KMS-11 (cell line): Measurements from ENCODE around the gene MPHOSPH8.

Source experiments
- H2AFZ ChIP-seq: fragments of 200-600 bp; sonication (generic); 2 replicates; pipeline ENCODE4 v1.6.1; 2016; ENCODE audit warnings: antibody characterized with exemption, mixed run types, low read depth
- H3K27ac ChIP-seq: fragments of 200-600 bp; sonication (generic); 2 replicates; pipeline ENCODE4 v1.6.1; 2016; ENCODE audit warnings: mild to moderate bottlenecking, mixed run types
- H3K27me3 ChIP-seq: fragments of 200-600 bp; sonication (generic); 2 replicates; pipeline ENCODE4 v1.6.1; 2017; ENCODE audit warnings: mild to moderate bottlenecking, low read depth, mixed run types, moderate library complexity; ENCODE audit not compliant: insufficient read depth
- H3K36me3 ChIP-seq: fragments of 200-600 bp; sonication (generic); 2 replicates; pipeline ENCODE4 v1.6.1; 2017; ENCODE audit warnings: mild to moderate bottlenecking, mixed run types; ENCODE audit not compliant: insufficient read depth
- H3K4me1 ChIP-seq: fragments of 200-600 bp; sonication (generic); 2 replicates; pipeline ENCODE4 v1.6.1; 2016; ENCODE audit warnings: mild to moderate bottlenecking, low read depth, mixed run types; ENCODE audit not compliant: poor library complexity, severe bottlenecking
- H3K4me2 ChIP-seq: fragments of 200-600 bp; sonication (generic); 2 replicates; pipeline ENCODE4 v1.7.0; 2016; ENCODE audit warnings: mild to moderate bottlenecking, mixed run types
- H3K4me3 ChIP-seq: fragments of 200-600 bp; sonication (generic); IDR thresholded peaks from 2 replicates; pipeline ENCODE4 v1.6.1; 2017; ENCODE audit warnings: low read depth, low read length, mixed read lengths; ENCODE audit not compliant: insufficient read depth
- H3K79me2 ChIP-seq: fragments of 200-600 bp; sonication (generic); 2 replicates; pipeline ENCODE4 v1.6.1; 2016; ENCODE audit warnings: low read depth, mixed run types; ENCODE audit not compliant: insufficient read depth
- H3K9ac ChIP-seq: fragments of 200-600 bp; sonication (generic); 2 replicates; pipeline ENCODE4 v1.6.1; 2016; ENCODE audit warnings: mild to moderate bottlenecking, mixed run types
- H4K20me1 ChIP-seq: fragments of 200-600 bp; sonication (generic); 2 replicates; pipeline ENCODE4 v1.6.1; 2016; ENCODE audit warnings: mild to moderate bottlenecking, mixed run types; ENCODE audit not compliant: insufficient read depth
- TF ChIP-seq, protein P1 (sequence below): fragments of 200-600 bp; sonication (generic); conservative IDR thresholded peaks from 2 replicates; pipeline ENCODE4 v1.6.1; 2017; ENCODE audit warnings: low read depth, mild to moderate bottlenecking, antibody characterized with exemption, low read length, moderate library complexity, mixed read lengths

Gene MPHOSPH8

DNA sequence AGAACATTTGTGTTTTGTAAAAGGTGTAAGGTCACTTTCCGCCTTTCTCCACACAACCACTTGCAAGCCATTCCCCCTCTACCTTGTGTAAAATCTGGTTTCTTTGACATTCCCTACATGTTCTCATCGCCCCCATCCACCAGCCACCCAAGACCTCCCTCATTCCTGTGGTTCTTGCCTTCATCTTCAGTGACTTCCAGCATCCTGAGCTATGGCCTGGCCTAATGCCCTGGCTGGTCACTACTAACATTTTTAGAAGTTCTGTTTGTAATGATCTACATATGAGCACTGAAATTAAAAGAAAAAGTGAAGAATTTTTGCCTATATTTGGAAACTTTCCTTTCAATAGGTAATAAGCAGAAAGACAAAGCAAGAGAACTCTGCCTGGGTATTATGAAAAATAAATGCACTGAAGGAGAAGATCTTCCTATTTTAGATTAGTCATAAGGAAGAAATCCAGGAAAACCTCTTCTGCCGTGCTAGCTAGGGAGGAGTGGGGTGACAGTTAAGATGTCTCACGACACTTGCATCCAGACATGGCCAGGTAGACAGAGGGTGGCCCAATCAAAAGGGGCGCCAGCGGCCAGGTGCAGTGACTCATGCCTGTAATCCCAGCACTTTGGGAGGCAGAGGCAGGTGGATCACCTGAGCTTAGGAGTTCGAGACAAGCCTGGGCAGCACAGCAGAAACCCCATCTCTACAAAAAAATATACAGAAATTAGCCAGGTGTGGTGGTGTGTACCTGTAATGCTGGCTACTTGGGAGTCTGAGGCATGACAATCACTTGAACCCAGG, 28.1 kb upstream of the MPHOSPH8 start:
- no peaks in the 10 kb centered on the region for H3K79me2 ChIP-seq
- no peak overlapping the region for H2AFZ ChIP-seq
- H3K27ac ChIP-seq, result no peak overlapping the region

DNA sequence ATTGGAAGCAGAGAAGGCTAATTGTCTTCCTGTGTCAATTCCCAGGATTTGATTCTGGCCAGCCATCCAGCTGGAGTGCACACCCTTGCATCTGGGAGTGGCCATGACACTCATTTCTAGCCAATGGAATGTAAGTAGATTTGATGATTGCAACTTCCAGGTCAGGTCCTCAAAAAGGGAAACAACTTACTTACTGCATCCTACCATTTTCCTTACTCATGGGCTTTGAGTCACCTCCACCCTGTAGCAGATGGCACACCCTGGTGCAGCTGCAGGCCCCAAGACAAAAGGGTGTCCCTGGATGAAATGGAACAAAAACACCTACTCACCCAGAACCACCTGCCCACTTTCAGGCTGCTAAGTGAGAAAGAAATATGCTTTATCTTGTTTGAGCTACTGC, 27.3 kb upstream of the MPHOSPH8 start:
- Histone ChIP-seq H3K4me1 (no peaks in the 10 kb centered on the region), H3K36me3 (no peaks in the 10 kb centered on the region), H3K9ac (no peak overlapping the region), H3K27ac (no peak overlapping the region), H3K27me3 (no peaks in the 10 kb centered on the region), H4K20me1 (no peaks in the 10 kb centered on the region), H3K4me3 (no peak overlapping the region), H3K79me2 (no peaks in the 10 kb centered on the region), H2AFZ (no peak overlapping the region), H3K4me2 (no peak overlapping the region)
- TF ChIP-seq, protein P1, sequence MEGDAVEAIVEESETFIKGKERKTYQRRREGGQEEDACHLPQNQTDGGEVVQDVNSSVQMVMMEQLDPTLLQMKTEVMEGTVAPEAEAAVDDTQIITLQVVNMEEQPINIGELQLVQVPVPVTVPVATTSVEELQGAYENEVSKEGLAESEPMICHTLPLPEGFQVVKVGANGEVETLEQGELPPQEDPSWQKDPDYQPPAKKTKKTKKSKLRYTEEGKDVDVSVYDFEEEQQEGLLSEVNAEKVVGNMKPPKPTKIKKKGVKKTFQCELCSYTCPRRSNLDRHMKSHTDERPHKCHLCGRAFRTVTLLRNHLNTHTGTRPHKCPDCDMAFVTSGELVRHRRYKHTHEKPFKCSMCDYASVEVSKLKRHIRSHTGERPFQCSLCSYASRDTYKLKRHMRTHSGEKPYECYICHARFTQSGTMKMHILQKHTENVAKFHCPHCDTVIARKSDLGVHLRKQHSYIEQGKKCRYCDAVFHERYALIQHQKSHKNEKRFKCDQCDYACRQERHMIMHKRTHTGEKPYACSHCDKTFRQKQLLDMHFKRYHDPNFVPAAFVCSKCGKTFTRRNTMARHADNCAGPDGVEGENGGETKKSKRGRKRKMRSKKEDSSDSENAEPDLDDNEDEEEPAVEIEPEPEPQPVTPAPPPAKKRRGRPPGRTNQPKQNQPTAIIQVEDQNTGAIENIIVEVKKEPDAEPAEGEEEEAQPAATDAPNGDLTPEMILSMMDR, result no peak

More for the DNA sequence above, 28.1 kb upstream of the MPHOSPH8 start:
- Histone ChIP-seq H3K4me2 (no peak overlapping the region), H3K36me3 (no peaks in the 10 kb centered on the region), H3K4me3 (no peak overlapping the region), H3K4me1 (no peaks in the 10 kb centered on the region), H3K27me3 (no peaks in the 10 kb centered on the region), H4K20me1 (no peaks in the 10 kb centered on the region), H3K9ac (no peak overlapping the region)
- TF ChIP-seq, protein P1, result no peak

GRCh38 chr13:19606737-19607136, 26.7 kb upstream of the MPHOSPH8 start:
- H3K79me2 ChIP-seq, result no peaks in the 10 kb centered on the region
- no peak overlapping the region for H3K27ac ChIP-seq
- H3K4me1 ChIP-seq, result no peaks in the 10 kb centered on the region
- no peaks in the 10 kb centered on the region for H3K36me3 ChIP-seq
- H3K9ac ChIP-seq, result no peak overlapping the region
- H3K4me3 ChIP-seq, result no peak overlapping the region
- H4K20me1 ChIP-seq, result no peaks in the 10 kb centered on the region
- H3K4me2 ChIP-seq, result no peak overlapping the region
- TF ChIP-seq, protein P1, result no peak
- H2AFZ ChIP-seq, result no peak overlapping the region
- no peaks in the 10 kb centered on the region for H3K27me3 ChIP-seq

DNA sequence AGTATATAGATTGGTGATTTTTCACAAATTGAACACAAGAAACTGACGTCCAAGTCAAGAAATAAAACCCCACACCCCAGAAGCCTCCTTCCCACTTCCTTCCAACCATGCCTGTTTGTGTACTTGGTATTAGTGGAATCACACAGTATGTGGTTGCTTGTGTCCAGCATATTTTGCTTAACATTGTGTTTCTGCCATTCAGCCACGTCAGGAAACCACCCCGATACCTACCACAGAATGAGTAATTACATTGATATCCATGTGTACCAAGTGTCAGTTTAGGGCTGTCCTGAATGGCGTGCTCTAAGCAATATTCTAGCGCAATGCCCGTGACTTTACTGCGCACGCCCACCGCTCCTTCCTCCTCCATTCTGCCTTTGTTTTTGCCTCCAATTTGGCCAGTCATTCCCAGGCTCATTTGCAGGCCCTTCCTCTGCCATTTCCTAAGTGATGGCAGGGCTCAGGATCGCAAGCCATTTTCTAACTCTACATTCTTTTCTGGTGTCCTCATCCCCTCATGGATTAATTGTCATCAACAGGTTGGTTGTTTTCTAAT, 25.9 kb upstream of the MPHOSPH8 start:
- no peaks in the 10 kb centered on the region for H3K36me3 ChIP-seq
- H3K4me1 ChIP-seq, result no peaks in the 10 kb centered on the region
- H4K20me1 ChIP-seq, result no peaks in the 10 kb centered on the region
- no peak overlapping the region for H3K27ac ChIP-seq
- H3K27me3 ChIP-seq, result no peaks in the 10 kb centered on the region
- H3K9ac ChIP-seq, result no peak overlapping the region
- H2AFZ ChIP-seq, result no peak overlapping the region
- TF ChIP-seq, protein P1, result no peak
- no peak overlapping the region for H3K4me3 ChIP-seq
- no peak overlapping the region for H3K4me2 ChIP-seq
- no peaks in the 10 kb centered on the region for H3K79me2 ChIP-seq
